Esophagus (tissue), 2 donors: ENCODE data around the gene DPP10. TPM values are rescaled to one million over a fixed set of nuclear protein-coding genes. Genes with fewer than 3 reads are reported as not detected.

ENCODE experiments used
- H3K27ac ChIP-seq, 2 donors: one replicate each; pipeline ENCODE4 v1.5.1; 2013; ENCODE audit warnings: low read depth in 2 of 2, mild to moderate bottlenecking in 2 of 2, inconsistent platforms in 1 of 2, low read length in 1 of 2, moderate library complexity in 1 of 2
- H3K27me3 ChIP-seq, 2 donors: one replicate each; pipeline ENCODE4 v1.6.1; 2013; ENCODE audit warnings: low read length in 2 of 2, control low read depth in 1 of 2, mild to moderate bottlenecking in 1 of 2; ENCODE audit not compliant: insufficient read depth in 2 of 2, control insufficient read depth in 1 of 2
- H3K36me3 ChIP-seq, 2 donors: one replicate each; pipeline ENCODE4 v1.6.1; 2013; ENCODE audit warnings: low read length in 1 of 2; ENCODE audit not compliant: control insufficient read depth in 2 of 2, insufficient read depth in 2 of 2
- H3K4me1 ChIP-seq, 2 donors: one replicate each; pipeline ENCODE4 v1.6.1; 2013; ENCODE audit warnings: low read length in 1 of 2; ENCODE audit not compliant: control insufficient read depth in 2 of 2, insufficient read depth in 2 of 2
- H3K4me3 ChIP-seq, 2 donors: one replicate each; pipeline ENCODE4 v1.5.1; 2013; ENCODE audit warnings: low read length in 2 of 2, mild to moderate bottlenecking in 2 of 2, low read depth in 1 of 2, moderate library complexity in 1 of 2
- H3K9me3 ChIP-seq, 2 donors: one replicate each; pipeline ENCODE4 v1.6.1; 2013; ENCODE audit warnings: mild to moderate bottlenecking in 2 of 2, low read depth in 1 of 2, low read length in 1 of 2, moderate library complexity in 1 of 2; ENCODE audit not compliant: control insufficient read depth in 2 of 2, insufficient read depth in 1 of 2
- WGBS, 2 donors: extraction: QIAGEN DNeasy Blood & Tissue Kit; methylation state at CpG; one replicate each; pipeline ENCODE4 v1.1.7; 2013; 5-methylcytosine and 5-hydroxymethylcytosine counted together
- polyA plus RNA-seq, 2 donors: library from polyadenylated mRNA; stranded (reverse); fragments of 200-250 nt; gene quantifications; one replicate each; pipeline ENCODE4 v1.2.3, GENCODE V29; 2013
- donor health status: healthy with polysubstance abuse.
- donor health status: Bipolar disorder and iron deficiency.

The DPP10 gene
- polyA plus RNA-seq, 2 donors = 0.02 to 0.13 TPM

DNA sequence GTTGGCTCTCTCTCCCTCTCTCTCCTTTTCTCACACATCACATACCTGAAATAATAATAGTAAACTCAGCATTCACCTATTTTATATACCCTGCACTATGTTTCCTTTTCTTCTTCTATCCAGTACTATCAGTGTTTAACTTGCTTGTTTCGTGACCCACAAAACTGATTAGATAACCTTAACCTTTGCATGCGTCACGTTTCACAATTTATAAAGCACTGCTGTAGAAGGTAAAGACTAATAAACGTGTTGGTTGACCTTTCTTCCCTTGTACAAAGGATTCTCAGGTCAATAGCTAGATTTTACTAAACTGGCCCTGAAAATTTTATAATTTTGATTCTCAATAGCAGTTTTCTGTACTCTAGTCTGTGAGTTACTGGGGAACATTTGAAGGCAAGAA is 791.7 kb downstream of the DPP10 start:
- Histone ChIP-seq H3K4me3 (no peak overlapping the region), H3K27me3 (no peaks in the 10 kb centered on the region), H3K4me1 (no peaks in the 10 kb centered on the region), H3K27ac (no peak overlapping the region), H3K9me3 (peaks cover 3 to 4% of the 10 kb centered on the region in 2 donors), H3K36me3 (no peaks in the 10 kb centered on the region)
- WGBS, 2 donors = 33 to 45% methylated on average over 4 of the region's 4 CpGs

DNA sequence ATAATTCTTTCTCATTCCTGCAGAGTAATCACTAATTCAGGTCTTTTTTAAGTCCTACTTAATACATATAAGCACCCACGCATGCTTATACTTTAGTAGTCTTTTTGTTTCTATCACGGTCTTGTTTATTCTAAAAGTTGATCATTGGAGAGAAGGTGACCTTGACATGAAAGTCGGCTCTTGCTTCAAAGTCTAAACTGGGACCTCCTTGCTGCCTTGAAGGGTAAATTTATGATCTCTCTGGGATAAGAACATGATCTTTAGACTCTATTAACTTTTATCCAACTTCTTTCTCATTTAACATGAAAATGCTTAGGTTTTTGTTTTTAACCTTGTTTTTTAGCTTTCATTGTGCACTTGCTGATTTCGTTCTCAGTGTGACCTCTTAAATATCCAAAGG is 792.3 kb downstream of the DPP10 start:
- Histone ChIP-seq H3K4me1 (no peaks in the 10 kb centered on the region), H3K36me3 (no peaks in the 10 kb centered on the region), H3K27ac (no peak overlapping the region), H3K9me3 (peaks cover 3 to 4% of the 10 kb centered on the region in 2 donors), H3K4me3 (no peak overlapping the region), H3K27me3 (no peaks in the 10 kb centered on the region)
- WGBS, 2 donors = 47 to 55% methylated on average over 4 of the region's 4 CpGs

DNA sequence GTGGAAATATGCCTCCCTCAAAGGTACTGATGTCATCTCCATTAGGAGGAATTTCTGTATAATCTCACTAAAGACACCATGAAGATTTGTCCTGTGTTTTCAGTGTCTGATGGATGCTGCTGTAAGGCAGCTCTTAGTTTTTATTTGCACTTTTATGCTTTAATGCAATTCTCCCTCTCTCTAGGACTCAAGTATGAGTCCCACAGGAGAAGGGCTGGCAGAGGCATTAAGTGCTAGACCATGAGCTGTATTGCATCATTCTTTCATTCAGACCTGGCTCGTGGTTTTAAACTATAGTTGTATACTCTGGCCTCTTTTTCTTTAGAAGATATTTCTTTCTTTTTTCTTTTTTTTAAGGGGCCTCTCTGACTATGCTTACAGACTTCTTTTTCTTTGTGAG is 805.6 kb downstream of the DPP10 start:
- 58 to 59% methylated on average over 1 of the region's 1 CpG for WGBS, 2 donors
- no peak overlapping the region for H3K4me3 ChIP-seq
- H3K9me3 ChIP-seq = no peaks in the 10 kb centered on the region
- no peaks in the 10 kb centered on the region for H3K4me1 ChIP-seq
- no peaks in the 10 kb centered on the region for H3K27me3 ChIP-seq
- no peaks in the 10 kb centered on the region for H3K36me3 ChIP-seq
- H3K27ac ChIP-seq = no peak overlapping the region

DNA sequence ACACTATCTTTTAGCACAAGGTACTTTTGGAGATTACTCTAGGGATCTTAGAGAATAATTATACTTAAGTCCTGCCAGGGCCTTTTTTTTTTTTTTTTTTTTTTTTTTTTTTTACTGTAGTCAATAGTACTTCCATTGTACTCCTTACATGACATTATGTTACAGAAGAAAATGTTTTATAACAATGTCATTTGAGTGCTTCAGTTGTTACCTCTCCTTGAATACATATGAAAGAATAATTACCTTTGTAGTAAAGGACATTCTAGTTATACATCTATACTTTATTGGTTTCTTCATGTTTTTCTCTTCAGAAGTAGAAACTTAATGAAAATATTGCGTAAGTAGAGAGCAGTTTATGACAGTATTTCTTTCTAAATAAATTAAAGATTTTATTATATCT is 834.9 kb downstream of the DPP10 start:
- H3K9me3 ChIP-seq = no peaks in the 10 kb centered on the region
- no peaks in the 10 kb centered on the region for H3K27me3 ChIP-seq
- no peak overlapping the region for H3K27ac ChIP-seq
- no peak overlapping the region for H3K4me3 ChIP-seq
- 90 to 96% methylated on average over 1 of the region's 1 CpG for WGBS, 2 donors
- H3K4me1 ChIP-seq = no peaks in the 10 kb centered on the region
- H3K36me3 ChIP-seq = no peaks in the 10 kb centered on the region

DNA sequence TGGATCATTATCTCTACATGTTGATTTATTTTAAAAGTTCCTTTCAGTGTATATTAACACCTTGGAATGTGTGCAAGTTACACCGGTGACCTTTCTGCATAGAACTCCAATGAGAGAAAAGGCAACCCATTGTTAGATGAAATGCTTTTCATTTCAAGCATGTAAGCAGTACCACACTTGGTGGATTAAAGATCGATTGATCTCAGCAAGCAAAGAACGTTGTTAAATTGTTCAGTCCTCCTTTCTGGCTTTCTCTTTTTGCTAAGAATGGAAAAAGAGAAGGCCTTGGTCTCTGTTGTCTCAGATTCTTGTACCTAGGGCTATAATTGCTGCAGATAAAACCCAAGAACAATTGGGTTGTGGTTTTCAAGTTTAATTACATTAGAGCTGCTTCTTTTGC is 843.0 kb downstream of the DPP10 start:
- Histone ChIP-seq H3K4me3 (no peak overlapping the region), H3K27me3 (no peaks in the 10 kb centered on the region), H3K27ac (no peak overlapping the region), H3K4me1 (no peaks in the 10 kb centered on the region), H3K9me3 (no peaks in the 10 kb centered on the region), H3K36me3 (no peaks in the 10 kb centered on the region)
- 46 to 48% methylated on average over 3 of the region's 3 CpGs for WGBS, 2 donors

DNA sequence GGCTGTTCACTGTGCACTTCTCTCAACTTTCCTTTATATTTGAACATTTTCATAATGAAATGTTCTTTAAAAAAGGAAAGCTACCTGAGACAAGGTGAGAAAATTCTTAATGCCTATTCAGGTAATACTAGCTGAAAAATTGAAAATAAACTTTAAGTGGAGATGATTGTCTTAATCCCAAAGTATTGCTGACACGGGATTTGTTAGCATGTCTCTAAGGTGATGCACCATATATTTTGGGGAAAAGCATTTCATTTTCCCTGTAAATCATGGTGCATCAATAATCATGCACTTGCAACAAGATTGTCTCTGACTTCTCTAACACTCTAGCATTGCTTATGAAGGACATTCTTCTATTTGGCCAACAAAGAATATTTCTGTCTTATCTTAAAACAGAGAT is 848.0 kb downstream of the DPP10 start:
- no peaks in the 10 kb centered on the region for H3K27me3 ChIP-seq
- no peaks in the 10 kb centered on the region for H3K4me1 ChIP-seq
- no peaks in the 10 kb centered on the region for H3K9me3 ChIP-seq
- H3K4me3 ChIP-seq = no peak overlapping the region
- no peak overlapping the region for H3K27ac ChIP-seq
- whole genome bisulfite sequencing, 2 donors = 79 to 89% methylated on average over 1 of the region's 1 CpG
- H3K36me3 ChIP-seq = no peaks in the 10 kb centered on the region

DNA sequence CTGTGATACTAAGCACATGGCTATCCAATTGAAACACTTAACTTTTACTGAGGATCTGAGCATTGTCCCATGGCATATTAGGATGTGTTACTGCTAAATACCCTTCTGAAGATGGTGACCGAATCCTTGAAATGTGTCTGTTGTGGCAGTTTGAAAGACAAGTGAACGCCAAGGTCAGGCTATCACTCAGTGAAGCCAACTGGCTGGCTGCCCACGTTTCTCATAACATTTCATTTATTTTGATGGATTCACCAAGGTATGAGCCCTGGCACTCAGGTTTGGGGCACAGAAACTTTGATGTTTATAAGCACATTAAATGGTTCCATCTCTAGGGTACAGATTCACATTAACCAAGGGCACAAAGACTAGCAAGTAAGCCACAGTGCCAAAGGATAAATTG is 850.3 kb downstream of the DPP10 start:
- H3K27me3 ChIP-seq = no peaks in the 10 kb centered on the region
- no peak overlapping the region for H3K4me3 ChIP-seq
- no peaks in the 10 kb centered on the region for H3K4me1 ChIP-seq
- H3K27ac ChIP-seq = no peak overlapping the region
- H3K9me3 ChIP-seq = no peaks in the 10 kb centered on the region
- H3K36me3 ChIP-seq = no peaks in the 10 kb centered on the region
- WGBS, 2 donors = 71 to 72% methylated on average over 3 of the region's 3 CpGs

DNA sequence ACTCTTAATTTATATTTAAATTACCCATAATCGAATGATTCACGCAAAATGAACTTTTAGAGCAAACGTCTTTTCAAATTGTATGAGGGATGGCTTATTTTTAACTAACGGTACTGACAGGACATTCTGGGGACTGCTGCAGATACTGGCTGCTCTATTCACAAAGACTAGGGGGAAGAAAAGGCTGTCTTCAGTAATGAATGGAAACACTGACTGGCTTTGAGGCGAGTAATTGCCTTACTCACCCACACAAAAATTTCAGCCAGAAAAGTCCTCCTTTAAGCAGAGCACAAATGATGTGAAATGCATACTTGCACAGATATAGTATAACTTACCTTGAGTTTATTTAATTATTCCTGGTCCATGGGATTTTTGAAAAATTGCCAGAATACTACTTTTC is 852.6 kb downstream of the DPP10 start:
- WGBS, 2 donors = 67 to 73% methylated on average over 5 of the region's 5 CpGs
- Histone ChIP-seq H3K4me3 (no peak overlapping the region), H3K4me1 (no peaks in the 10 kb centered on the region), H3K27ac (no peak overlapping the region), H3K9me3 (no peaks in the 10 kb centered on the region), H3K36me3 (no peaks in the 10 kb centered on the region), H3K27me3 (no peaks in the 10 kb centered on the region)

DNA sequence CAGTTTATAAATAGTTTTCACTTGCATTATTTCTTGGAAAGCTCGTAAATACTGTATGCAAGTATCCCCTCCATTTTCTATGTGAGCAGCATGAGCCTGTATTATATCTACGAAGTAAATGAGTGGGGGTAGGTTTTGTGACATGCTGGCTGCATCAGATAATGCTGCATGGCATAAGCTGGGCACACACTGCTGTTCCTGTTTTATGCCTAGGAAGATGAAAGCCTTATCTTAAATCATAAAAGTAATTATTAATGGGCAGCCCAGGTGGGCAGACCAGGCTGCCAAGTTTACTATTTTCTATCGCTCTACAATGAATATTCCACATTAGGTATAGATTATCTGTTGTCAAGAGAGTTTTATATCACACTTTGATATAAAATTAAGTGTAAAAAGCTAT is 854.6 kb downstream of the DPP10 start:
- Histone ChIP-seq H3K9me3 (no peaks in the 10 kb centered on the region), H3K4me3 (no peak overlapping the region), H3K36me3 (no peaks in the 10 kb centered on the region), H3K27me3 (no peaks in the 10 kb centered on the region), H3K4me1 (no peaks in the 10 kb centered on the region), H3K27ac (no peak overlapping the region)
- WGBS, 2 donors = 55 to 80% methylated on average over 3 of the region's 3 CpGs

DNA sequence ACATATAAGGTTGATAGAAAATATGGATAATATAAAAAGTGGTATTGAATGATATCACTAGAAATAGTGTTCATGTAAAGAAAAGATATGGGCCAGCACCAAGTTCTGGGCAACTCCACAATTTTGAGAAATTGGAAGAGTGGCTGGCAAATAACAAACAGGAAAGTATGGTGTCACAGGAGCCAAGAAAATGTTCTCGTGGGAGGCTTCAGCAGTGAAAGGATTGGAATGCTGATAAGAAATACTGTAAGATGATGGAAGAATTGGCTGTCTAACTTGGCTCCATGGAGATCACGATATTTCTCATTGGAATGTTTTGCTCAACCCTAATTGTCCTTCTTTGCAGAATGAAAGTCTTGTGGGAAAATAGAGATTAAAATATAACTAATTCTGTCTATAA is 856.8 kb downstream of the DPP10 start:
- H3K27me3 ChIP-seq = no peaks in the 10 kb centered on the region
- 62 to 63% methylated on average over 2 of the region's 2 CpGs for WGBS, 2 donors
- no peaks in the 10 kb centered on the region for H3K36me3 ChIP-seq
- no peaks in the 10 kb centered on the region for H3K4me1 ChIP-seq
- no peak overlapping the region for H3K4me3 ChIP-seq
- H3K27ac ChIP-seq = no peak overlapping the region
- no peaks in the 10 kb centered on the region for H3K9me3 ChIP-seq
